ENCODE results near the gene UBE3D. TPM values are rescaled to one million over a fixed set of nuclear protein-coding genes. Genes with fewer than 3 reads are reported as not detected.

UBE3D gene, protein sequence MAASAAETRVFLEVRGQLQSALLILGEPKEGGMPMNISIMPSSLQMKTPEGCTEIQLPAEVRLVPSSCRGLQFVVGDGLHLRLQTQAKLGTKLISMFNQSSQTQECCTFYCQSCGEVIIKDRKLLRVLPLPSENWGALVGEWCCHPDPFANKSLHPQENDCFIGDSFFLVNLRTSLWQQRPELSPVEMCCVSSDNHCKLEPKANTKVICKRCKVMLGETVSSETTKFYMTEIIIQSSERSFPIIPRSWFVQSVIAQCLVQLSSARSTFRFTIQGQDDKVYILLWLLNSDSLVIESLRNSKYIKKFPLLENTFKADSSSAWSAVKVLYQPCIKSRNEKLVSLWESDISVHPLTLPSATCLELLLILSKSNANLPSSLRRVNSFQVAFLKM
- 3.2 to 4.5 TPM (median 3.6 TPM) in 5 replicates for total RNA-seq (2022; extraction: Qiagen RNA extraction; ENCODE audit: low read depth)

DNA sequence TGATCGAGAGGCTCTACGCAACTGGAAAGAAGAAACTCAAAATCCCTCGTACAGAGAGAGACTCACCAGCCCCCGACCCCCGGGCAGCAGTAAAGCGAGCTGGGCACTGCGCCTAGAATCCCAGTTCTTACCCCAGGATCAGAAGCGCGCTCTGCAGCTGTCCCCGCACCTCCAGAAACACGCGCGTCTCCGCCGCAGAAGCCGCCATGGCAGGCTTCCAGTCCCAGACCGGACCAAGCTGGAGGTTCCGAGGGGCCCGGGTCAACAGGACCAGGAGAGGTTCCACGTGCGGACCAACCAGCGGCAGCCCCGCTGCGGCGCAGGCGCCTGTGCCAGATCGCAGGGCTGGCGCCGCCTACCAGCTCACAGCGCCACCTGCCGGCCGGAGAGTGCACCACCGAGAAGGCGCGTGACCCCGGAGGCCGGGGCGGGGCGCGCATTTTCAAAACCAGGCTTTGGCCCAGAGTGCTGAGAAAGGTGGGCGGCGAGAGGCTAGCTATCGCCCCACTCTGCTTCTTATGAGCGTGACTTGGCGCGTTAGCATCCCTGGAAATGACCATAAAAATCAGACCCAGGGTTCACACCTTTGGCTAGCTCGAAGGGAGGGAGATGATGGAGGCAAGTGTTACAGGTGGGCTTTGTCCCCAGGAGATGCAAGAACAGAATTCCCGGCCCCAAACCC, at the start of gene UBE3D:
UBE3D (minus strand) TSS at position 331 of the 682 bp plus-strand sequence; CDS start at position 208, 123 bp downstream.

DNA sequence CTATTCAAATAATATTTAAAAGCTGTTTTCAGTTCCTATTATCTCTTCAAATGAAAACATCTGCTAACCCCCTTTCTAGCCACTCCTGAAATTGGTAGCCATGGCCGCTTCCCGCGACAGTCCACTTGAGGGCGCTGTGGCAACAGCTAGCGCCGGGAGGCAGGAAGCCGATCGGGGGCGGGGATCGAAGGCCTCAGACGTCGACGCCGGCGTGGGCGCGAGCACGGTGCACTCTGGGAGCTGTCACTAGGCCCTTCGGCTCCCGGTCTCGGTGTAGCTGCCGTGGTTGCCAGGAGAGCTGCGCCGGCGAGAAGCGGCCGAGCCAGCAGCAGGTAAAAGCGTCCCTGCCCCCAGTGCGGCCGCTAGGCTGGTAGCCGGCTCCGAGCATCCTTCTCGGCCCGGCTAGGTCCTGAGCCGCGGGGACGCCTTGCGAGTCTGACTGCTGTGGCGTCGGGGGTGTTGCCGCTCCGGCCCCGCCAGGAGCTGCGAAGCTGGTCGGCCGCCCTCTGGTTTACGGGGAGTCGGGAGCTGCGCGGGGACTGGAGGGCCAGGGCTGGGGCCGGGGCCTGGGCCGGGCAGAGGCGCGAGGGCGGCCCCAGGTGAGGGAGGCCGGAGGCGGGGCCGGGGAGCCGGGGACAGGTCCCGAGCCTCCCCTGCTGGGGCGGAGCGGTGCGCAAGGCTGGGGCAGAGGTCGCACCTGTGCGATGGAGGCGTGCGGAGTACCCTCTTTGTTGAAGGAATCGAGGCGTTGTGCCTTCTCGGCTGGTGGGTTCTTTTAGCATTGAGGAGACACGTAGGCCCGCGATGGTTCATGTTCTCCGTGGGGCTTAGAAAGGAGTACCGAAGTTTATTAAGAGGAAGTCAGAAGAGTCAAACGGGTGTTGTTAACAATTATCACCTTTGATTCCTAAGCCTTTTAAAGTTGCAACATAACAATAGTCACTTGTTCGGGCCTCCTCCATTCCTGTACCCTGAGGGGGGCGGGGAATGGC, 2.1 kb upstream of the UBE3D start, which contains the start of gene DOP1A:
DOP1A (plus strand) TSS at position 224 of the 992 bp plus-strand sequence. CDS start 29,307 bp downstream, outside the sequence.

Other genes starting within 250 kb of the UBE3D start
- gene DOP1A, start 1.8 kb upstream of the UBE3D start, total RNA-seq (2022; extraction: Qiagen RNA extraction; ENCODE audit: low read depth): 1.9 to 3.5 TPM (median 2.6 TPM) in 5 replicates
- 22.9 to 32.1 TPM (median 27.5 TPM) in 5 replicates for gene PGM3, start 127.4 kb upstream of the UBE3D start, total RNA-seq (2022; extraction: Qiagen RNA extraction; ENCODE audit: low read depth)
- gene RWDD2A, start 127.5 kb upstream of the UBE3D start, total RNA-seq (2022; extraction: Qiagen RNA extraction; ENCODE audit: low read depth): 1.2 to 2.2 TPM (median 1.5 TPM) in 5 replicates